ENCODE results near the gene LMO1. TPM values are rescaled to one million over a fixed set of nuclear protein-coding genes. Genes with fewer than 3 reads are reported as not detected.

Gene LMO1
- total and polyA plus RNA-seq, 9 of the 15 experiments (the other 6 are each of a cell fraction or from before 2014, with no cell fraction given), result not detected

DNA sequence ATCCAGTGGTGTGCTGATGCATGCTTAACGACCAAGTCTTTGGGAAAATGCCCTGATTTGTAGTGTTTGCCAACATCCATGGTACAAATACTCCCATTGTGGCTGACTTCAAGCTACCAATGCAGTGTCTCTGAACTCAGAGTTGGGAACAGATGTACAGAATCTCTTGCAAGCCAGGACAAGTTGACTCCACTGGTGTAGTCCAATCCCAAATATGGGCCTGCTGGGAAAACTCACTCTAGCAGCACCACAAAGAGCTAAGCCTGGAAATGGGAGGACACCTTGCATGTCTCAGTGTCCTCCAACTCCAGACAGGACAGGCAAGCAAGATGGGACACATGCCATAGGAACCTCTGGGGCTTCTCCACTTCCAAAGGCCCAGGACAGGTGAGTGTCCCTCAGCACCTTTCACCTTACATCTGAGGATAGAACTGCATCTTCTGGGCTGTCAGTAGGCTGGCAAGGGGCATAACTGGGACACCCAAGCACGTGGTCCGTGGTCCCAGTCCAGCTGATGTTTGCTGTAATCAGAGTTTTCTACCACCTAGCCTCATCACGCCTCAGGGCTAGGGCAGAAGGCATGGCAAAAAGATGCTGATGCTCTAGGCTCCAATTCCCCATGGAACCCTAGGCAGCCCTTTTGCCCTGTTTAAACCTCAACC, 6.5 kb downstream of the LMO1 start (continued):
- no peak for TF ChIP-seq ZNF449 (CRISPR knock-in tag; IDR thresholded peaks at IDR 0.05)
- TF ChIP-seq KAT8 (IDR thresholded peaks at IDR 0.05; ENCODE audit: low read depth), result no peak
- TF ChIP-seq SMARCB1 (IDR thresholded peaks at IDR 0.05; ENCODE audit: insufficient read length, low read depth), result no peak
- no peak for TF ChIP-seq THAP7 (CRISPR knock-in tag; IDR thresholded peaks at IDR 0.05)
- TF ChIP-seq, protein P1, sequence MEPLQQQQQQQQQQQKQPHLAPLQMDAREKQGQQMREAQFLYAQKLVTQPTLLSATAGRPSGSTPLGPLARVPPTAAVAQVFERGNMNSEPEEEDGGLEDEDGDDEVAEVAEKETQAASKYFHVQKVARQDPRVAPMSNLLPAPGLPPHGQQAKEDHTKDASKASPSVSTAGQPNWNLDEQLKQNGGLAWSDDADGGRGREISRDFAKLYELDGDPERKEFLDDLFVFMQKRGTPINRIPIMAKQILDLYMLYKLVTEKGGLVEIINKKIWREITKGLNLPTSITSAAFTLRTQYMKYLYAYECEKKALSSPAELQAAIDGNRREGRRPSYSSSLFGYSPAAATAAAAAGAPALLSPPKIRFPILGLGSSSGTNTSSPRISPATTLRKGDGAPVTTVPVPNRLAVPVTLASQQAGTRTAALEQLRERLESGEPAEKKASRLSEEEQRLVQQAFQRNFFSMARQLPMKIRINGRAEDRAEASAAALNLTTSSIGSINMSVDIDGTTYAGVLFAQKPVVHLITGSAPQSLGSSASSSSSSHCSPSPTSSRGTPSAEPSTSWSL (CRISPR knock-in tag; IDR thresholded peaks at IDR 0.05; ENCODE audit: borderline replicate concordance), result no peak
- no peak for TF ChIP-seq ZBTB9 (CRISPR knock-in tag; IDR thresholded peaks at IDR 0.05)
- TF ChIP-seq, protein P2, sequence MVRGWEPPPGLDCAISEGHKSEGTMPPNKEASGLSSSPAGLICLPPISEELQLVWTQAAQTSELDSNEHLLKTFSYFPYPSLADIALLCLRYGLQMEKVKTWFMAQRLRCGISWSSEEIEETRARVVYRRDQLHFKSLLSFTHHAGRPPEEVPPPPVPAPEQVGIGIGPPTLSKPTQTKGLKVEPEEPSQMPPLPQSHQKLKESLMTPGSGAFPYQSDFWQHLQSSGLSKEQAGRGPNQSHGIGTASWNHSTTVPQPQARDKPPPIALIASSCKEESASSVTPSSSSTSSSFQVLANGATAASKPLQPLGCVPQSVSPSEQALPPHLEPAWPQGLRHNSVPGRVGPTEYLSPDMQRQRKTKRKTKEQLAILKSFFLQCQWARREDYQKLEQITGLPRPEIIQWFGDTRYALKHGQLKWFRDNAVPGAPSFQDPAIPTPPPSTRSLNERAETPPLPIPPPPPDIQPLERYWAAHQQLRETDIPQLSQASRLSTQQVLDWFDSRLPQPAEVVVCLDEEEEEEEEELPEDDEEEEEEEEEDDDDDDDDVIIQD (CRISPR knock-in tag; IDR thresholded peaks at IDR 0.05), result no peak
